Measurements from ENCODE around the gene HIPK2. TPM values are rescaled to one million over a fixed set of nuclear protein-coding genes. Genes with fewer than 3 reads are reported as not detected.

Gene HIPK2
- total RNA-seq, 1 donor = 7.3 TPM

DNA sequence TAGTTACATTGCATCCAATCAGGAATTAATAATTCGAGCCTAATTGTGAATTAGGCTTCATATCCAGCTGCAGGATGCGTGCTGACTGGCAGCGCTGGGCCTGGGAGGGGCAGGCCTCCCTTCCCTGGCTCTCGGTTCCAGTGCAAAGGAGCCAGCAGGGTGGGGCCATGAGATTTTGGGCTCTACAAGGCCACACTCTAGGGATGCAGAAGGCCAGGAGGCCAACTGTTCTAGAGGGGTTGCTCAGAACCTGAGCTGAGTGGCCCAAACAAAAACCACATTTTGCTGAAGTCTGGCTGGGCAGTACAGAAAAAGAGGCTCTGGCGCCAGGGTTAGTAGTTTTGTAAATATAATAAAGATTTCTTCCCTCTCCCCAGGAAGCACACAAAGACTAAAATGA, 182.0 kb downstream of the HIPK2 start:
- TF ChIP-seq, protein P1, sequence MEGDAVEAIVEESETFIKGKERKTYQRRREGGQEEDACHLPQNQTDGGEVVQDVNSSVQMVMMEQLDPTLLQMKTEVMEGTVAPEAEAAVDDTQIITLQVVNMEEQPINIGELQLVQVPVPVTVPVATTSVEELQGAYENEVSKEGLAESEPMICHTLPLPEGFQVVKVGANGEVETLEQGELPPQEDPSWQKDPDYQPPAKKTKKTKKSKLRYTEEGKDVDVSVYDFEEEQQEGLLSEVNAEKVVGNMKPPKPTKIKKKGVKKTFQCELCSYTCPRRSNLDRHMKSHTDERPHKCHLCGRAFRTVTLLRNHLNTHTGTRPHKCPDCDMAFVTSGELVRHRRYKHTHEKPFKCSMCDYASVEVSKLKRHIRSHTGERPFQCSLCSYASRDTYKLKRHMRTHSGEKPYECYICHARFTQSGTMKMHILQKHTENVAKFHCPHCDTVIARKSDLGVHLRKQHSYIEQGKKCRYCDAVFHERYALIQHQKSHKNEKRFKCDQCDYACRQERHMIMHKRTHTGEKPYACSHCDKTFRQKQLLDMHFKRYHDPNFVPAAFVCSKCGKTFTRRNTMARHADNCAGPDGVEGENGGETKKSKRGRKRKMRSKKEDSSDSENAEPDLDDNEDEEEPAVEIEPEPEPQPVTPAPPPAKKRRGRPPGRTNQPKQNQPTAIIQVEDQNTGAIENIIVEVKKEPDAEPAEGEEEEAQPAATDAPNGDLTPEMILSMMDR (IDR thresholded peaks at IDR 0.05; ENCODE audit: insufficient read depth, low read depth, low read length) = no peak
- no peak overlapping the region for H3K4me3 ChIP-seq (ENCODE audit: low read depth, low read length)
- DNase-seq (ENCODE audit: low read depth) = no peak

DNA sequence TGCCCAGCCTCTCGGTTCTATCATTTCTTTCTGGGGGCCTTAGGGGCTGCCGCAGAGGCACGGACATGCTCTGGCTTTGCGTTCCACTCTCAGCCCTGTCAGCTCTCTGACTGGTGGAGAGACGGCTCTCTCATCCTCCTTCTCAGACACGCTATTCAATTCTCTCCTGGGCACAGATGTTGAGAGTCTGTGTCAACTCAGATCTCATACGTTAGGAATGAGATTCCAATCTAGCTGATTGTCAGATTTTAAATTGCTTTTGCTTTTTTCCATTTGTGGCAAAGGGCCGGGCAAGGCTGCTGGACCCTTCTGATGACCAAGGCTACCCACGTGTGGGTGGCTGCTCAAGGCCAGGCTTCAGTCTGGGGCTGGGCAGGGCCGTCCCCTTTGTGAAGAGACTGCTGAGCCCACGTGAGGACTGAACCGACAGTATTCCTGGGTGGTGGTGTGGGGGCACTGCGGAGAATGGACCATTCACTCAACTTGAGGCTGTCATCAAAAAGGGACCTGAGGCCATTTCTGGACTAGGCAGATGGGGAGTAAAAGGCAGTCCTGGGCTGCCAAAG, 182.8 kb downstream of the HIPK2 start:
- H3K4me3 ChIP-seq (ENCODE audit: low read depth, low read length) = no peak overlapping the region
- no peak for DNase-seq (ENCODE audit: low read depth)
- TF ChIP-seq, protein P1 (IDR thresholded peaks at IDR 0.05; ENCODE audit: insufficient read depth, low read depth, low read length) = no peak

DNA sequence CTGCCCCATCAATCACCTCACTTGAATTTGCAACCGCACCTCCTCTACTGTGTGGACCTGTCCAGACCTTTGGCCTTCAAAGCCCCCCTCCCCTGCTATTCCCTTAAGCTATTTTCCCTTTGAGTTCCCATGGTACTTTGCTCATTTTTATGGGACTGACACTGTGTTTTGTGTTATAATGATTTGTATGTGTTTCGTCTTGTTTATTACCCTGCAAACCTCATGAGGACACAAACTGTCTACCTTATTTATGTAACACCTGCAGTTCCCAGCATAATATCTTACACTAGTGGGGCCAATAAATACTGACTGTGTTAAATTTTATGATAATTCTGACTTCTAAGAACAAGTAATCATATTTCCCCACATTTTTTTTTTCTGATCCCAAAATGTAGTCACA, 183.7 kb downstream of the HIPK2 start:
- no peak for DNase-seq (ENCODE audit: low read depth)
- no peak overlapping the region for H3K4me3 ChIP-seq (ENCODE audit: low read depth, low read length)
- TF ChIP-seq, protein P1 (IDR thresholded peaks at IDR 0.05; ENCODE audit: insufficient read depth, low read depth, low read length) = no peak

DNA sequence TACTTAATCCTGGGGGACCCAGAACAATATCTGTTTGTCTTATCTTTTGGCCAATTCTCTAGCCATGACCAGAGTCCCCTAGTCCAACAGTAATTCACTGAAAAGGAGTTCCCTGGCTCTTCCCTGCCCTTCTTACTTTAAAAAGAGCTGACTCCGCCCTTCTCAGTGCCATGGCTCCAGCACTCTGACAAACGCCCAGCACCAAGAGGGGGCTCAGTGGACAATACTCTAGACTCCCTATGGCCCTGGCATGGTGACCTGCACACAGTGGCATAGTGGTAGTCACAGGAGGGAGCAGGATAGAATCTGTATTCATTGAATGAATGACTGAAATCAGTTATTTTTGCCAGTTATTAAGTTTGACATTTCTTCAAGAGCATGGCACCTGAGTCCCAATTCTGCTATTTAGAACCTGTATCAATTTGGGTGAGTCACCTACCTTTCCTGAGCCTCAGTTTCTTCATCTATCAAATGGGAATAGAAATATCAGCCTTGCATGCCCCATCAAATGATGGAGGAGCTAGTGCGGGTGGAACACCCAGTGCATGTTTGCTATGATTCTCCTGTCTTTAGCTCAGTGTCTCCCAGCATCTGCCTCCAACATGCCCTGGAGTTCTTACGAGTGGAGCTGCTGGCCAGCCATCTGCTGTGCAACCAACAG, 184.9 kb downstream of the HIPK2 start:
- H3K4me3 ChIP-seq (ENCODE audit: low read depth, low read length) = no peak overlapping the region
- no peak for DNase-seq (ENCODE audit: low read depth)
- TF ChIP-seq, protein P1 (IDR thresholded peaks at IDR 0.05; ENCODE audit: insufficient read depth, low read depth, low read length) = no peak

DNA sequence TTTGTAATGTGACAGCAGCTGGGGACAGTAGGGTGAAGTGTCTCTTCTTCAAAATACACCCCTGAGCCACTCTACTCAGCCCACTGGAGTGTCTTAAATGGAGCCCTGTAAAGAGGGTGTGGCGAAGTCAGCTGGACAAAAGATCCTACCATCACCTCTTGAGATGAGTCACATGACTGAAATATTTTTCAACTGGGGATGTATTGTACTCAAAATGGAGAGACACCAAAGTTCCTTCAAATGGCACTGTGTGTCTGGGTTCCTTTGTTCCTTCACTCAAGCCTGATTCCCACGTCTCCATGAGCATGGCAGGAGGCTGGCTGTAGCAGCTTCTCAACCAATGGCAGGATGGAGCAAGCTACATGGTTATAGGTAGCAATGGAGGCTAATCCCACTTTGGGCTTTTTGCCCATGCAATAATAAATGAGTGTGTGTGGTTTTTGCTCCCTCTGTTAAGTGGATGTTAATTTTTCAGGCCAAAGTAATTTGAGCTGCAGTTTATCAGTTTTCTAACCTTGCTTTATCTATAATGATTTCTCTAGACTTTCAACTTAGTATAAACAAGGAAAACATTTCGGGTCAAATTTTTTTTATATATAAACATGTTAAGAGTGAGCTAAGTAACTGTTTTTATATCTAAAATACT, 186.1 kb downstream of the HIPK2 start:
- no peak overlapping the region for H3K4me3 ChIP-seq (ENCODE audit: low read depth, low read length)
- TF ChIP-seq, protein P1 (IDR thresholded peaks at IDR 0.05; ENCODE audit: insufficient read depth, low read depth, low read length) = no peak
- DNase-seq (ENCODE audit: low read depth) = no peak

DNA sequence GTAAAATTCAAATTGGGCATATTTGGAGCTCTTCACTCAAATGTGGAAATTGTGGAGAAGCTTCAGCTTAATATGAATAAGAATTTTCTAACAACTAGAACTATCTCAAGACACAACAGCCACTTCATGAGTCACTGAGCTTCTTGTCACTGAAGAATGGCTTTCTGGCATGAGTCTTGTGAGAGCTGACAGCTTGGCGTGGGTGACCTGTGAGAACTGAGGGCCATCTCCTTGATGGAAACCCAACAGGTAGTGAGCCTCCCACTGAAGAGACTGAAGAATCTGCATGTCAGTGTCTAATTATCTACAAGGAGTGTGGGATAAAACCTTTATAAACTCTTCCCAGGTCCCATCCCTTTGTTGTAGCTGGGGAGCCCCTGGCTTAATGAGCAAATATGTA, 188.3 kb downstream of the HIPK2 start:
- peak; percentile 10 for DNase-seq (ENCODE audit: low read depth)
- TF ChIP-seq, protein P1 (IDR thresholded peaks at IDR 0.05; ENCODE audit: insufficient read depth, low read depth, low read length) = no peak
- no peak overlapping the region for H3K4me3 ChIP-seq (ENCODE audit: low read depth, low read length)

Measured in fibroblast of villous mesenchyme (primary cell).